Body of pancreas (tissue), 4 donors: ENCODE data around the gene LEFTY1.

Experiments used
- CTCF ChIP-seq, 7 experiments: fragments of 450-650 bp in 4 of 7; fragments of 200-600 bp in 3 of 7; sonication (generic) in 3 of 7; IDR thresholded peaks; one replicate each; pipeline ENCODE4 v1.5.1; 2016 to 2019; ENCODE audit warnings: antibody characterized with exemption in 7 of 7
- POLR2A ChIP-seq, 3 donors: fragments of 450-650 bp; IDR thresholded peaks; one replicate each; pipeline ENCODE4 v1.6.1; 2016; ENCODE audit warnings: antibody characterized with exemption in 3 of 3, mild to moderate bottlenecking in 2 of 3

- TF ChIP-seq CTCF (IDR thresholded peaks at IDR 0.05) (no peak), POLR2A (IDR thresholded peaks at IDR 0.05) (no peak)
Measured at GRCh38 chr1:225899044-225899925, 10.3 kb upstream of the LEFTY1 start.
